Cortex of kidney (tissue), 1 donor: ENCODE measurements around the gene NOS3.

Experiments used
- DNase-seq: peaks from one replicate; lab custom pipeline; 2025; lab: John Stamatoyannopoulos, UW

Gene NOS3

DNA sequence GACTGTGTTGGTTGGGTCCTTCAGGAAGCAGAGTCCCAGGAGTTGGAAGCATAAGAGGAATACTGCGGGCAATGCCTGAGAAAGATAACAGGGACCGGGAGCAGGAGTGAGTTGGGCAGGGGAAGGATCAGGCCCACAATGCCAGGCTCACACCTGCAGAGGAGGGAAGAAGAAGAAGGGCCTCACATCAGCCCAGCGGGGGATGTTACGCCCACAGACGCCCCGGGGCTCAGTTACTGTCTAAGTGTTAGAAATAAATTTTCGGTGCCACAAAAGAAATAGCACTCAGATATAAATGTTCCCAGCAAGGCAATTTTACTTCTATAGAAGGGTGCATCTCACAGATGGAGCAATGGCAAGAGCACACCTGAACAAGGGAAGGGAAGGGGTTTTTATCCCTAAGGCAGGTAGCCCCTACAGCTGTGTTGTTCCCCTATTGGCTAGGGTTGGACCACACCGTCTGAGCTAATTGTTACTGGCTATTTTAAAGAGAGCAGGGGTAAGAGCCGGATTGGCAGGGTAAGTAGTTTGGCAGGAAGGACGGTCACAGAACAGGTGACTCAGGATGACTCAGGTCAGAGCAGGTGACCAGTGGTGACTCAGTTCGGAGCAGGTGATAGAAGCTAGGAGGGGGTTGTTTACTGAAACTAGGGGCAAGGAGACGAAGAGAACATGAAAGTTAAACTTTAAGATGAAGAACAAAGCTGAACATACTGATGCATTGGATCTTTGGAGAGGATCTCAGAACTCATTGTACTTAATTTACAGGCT, at the start of gene NOS3:
Gene NOS3 (plus strand): TSS at position 602 of the 771 bp plus-strand sequence. CDS start 2,787 bp downstream, outside the sequence.
- no peak for DNase-seq

GRCh38 chr7:150941351-150942000, 49.3 kb upstream of the NOS3 start:
- DNase-seq: no peak

- DNase-seq: no peak
Observed at GRCh38 chr7:150942001-150942590, 48.7 kb upstream of the NOS3 start.

DNA sequence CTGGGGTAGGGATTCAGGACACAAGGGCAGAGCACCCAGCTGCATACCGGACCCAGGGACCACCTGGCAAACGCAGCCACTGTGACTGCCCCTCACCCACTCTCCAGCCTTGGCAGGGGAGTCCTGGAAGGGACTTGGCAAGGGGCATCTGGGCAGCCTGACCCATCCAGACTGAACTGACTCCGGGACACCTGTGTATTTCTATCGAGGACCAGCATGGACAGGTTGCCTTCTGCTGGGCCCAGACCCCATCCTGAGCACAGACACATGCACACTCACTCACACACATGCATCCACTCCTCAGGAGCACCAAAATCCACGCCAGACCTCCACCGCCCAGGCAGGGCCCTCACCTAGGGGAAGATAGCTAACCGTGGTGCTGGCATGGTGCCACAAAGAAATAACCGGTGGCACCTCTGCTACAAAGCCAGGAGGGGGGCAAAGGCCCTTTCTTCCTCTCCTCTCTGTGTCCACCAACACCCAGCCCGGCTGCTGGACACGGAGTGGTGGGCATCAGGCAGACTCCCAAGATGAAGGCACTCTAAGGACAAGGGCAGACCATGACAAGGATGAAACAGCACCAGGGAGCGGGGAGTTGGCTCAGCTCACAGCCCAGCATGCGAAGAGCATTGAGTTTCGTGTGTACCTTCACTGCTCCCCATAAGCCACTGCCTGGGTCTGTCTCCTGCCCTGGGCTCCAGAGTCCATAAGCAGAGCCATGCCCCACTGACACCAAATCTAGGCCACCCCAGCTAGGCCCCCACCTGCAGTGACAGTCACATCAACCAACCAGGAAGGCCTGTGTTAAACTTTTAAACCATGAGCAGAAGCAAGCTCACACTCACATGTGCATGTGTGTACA, 48.0 kb upstream of the NOS3 start:
- DNase-seq: no peak

GRCh38 chr7:150943453-150943814, 47.4 kb upstream of the NOS3 start:
- DNase-seq: no peak

GRCh38 chr7:150944066-150945042, 46.5 kb upstream of the NOS3 start:
- no peak for DNase-seq

DNA sequence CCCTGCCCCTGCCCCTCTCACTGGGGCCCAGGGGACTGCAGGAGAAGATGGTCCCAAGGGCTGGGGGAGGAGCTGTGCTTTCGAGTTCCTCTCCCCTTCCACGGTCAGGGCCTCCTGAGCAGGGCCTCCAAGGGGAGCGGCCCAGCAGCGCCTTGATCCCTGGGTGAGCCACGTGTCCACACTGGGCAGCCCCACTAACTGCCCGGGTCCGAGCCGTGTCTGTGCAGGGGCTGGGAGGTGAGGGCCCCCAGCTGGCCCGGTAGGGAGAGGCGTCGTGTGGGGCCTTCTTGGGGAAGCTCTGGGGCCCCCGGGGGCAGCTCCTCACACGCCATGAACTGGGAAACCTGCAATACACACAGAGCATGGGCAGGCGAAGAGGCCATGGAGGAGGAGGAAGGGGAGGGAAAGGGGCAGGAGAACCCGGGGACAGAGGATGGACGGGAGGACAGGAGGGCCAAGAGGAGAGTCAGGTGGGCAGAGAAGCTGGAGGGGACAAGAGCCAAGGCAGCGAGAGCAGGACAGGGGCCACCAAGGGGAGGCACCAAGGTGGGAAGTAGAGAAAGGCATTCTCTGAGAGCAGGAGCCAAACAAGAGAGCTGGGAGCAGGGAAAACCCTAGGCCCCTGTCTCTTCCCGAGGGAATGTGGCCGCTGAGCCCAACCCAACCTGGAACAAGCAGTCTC, 45.5 kb upstream of the NOS3 start:
- no peak for DNase-seq

GRCh38 chr7:150945853-150946420, 44.9 kb upstream of the NOS3 start:
- no peak for DNase-seq

GRCh38 chr7:150946421-150947240, 44.2 kb upstream of the NOS3 start:
- no peak for DNase-seq

GRCh38 chr7:150947241-150947745, 43.5 kb upstream of the NOS3 start:
- DNase-seq: no peak

DNA sequence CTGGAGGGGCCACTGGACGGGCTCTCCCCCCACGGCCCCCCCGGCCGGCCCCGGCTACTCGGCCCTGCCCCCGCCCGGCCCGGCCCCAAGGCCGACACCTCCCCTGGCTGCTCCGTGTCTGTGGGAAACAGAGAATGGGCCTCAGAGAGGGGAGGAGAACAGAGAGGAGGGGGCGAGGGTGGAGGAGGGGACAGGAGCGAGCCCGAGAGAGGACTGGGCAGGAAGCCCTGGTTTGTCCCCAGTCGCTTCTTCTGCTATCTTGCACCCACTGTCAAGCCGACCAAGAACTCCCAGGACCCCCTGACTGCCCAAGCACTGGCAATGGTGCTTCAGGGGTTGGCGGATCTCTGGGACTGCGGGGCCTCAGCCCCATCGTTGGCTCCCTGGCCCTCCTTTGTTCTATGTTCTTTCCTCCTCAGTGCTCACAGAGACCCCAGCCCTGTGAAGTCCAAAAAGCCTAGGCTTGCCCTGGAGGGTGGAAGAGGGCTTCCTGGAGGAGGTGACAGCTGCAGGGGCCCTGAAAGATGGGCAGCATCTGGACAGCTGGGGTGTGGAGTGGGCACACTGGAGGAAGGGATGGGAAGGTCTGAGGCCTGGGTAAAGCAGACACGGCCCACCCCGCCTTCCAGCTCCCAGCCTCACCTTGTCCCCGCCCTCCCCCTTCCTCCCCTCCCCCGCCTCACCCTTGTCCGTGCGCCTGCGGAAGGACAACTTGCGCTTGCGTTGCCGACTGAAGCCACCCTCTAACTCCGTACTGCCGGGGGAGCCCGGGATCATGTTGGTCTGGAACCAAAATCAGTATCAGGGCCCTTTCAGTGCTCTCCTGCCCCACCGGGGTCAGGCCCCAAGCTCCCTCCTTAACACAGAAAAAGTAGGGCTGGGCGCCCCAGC, 42.8 kb upstream of the NOS3 start:
- DNase-seq: no peak

DNA sequence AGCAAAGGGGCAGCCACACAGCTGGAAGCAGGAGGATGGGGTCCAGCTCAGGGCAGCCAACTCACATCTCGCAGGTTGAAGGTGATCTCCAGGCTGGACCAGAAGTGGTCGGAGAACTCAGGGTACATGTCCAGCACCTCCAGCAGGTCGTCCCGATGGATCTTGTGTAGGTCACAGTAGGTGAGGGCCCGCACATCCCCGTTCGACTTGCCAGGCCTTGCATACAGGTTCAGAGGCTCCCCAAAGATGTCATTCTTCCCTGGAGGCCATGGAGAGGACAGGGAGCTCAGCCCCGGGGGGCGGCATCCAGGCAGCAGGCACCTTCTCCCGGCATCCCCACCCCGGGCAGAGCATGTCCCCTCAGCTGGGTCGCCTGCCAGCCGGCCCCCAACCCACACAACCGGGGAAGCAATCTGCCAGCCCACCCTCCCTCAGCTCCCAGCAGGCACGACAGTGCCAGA, 42.0 kb upstream of the NOS3 start:
- DNase-seq: no peak

- no peak for DNase-seq
Observed at GRCh38 chr7:150949564-150949963, 41.3 kb upstream of the NOS3 start.

DNA sequence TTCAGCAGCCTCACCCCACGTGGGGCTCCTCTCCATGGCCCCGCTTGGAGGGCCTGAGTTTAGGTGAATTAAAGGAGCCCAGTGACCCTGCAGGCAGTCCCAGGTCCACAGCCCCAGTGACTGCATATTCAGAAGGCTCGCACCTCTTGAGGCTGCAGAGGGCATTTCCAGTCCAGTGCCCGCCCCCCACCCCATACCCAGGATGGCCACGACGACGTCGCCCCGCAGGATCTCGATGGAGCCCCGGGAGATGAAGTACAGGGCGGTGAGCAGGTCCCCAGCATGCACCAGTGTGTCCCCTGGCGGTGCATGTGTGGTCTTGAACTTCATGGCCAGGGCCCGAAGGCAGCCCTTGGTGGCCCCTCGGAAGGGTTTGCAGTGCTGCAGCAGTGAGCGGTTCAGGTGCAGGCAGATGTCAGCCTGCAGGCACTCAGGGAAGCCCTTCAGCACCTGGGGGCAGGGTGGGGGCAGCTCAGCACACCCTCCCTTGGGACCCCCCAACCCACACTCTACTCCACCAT, 40.8 kb upstream of the NOS3 start:
- no peak for DNase-seq

- DNase-seq: no peak
Observed at GRCh38 chr7:150950496-150951180, 40.2 kb upstream of the NOS3 start.

- DNase-seq: no peak
Observed at GRCh38 chr7:150951181-150951520, 39.7 kb upstream of the NOS3 start.

DNA sequence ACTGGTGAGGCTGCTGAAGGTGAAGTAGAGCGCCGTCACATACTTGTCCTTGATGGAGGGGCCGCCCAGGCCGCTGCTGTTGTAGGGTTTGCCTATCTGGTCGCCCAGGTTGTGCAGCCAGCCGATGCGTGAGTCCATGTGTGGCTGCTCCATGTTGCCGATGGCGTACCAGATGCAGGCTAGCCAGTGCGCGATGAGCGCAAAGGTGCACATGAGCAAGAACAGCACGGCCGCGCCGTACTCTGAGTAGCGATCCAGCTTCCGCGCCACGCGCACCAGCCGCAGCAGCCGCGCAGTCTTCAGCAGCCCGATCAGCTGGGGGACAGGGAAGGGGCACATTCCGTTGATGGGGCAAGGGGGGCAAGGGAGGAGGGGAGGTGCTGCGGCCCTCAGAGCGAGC, 39.3 kb upstream of the NOS3 start:
- no peak for DNase-seq
